HG02610 (cell line): ENCODE measurements around the gene TARS1.

Experiments used
- ATAC-seq: cut with Tn5 transposase; IDR thresholded peaks from one replicate; pipeline ENCODE4 v1.9.1; 2021; ENCODE audit warnings: mild to moderate bottlenecking, moderate library complexity; ENCODE audit not compliant: unreplicated experiment

Gene TARS1

DNA sequence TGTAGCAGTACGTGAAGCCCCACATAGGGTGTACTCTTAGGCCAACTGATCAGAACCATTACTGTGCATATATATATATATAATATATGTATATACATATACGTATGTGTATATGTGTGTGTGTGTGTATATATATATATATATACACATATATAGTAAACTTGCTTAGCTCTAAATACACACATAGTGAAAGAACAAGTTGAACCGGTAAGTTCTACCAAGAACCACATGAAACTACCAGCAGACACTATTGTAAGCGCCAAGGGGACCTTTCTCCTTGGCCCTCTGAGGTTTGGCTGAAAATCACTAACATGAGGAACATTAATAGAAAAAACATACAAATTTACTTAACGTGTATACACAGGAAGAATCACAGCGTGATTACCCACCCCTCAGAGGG, 1.8 kb upstream of the TARS1 start:
- ATAC-seq, result no peak

GRCh38 chr5:33439905-33440481, 772 bp upstream of the TARS1 start:
- no peak for ATAC-seq

GRCh38 chr5:33441241-33442177, 744 bp downstream of the TARS1 start:
- ATAC-seq, result no peak

- ATAC-seq, result no peak
These were observed 3.8 kb downstream of the TARS1 start for GRCh38 chr5:33444542-33444941.

DNA sequence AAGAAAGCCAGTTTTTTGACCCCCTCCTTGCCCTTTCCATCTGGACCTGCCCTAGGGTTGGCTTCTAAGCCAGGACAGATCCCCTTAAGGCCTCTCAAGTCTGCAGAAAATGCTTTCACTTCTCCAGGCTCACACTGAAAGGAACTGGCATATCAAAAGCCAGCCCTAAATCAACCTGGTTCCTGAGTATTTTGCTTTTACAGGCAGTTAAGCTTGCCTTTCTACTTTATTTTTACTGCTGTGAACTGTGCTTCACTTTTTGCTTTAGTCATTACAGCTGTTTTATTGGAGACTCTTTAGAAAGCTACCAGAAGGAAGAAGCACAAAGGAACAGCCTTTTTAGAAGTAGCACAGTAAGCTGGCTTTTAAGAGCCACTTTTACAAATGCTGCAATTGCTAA, 5.0 kb downstream of the TARS1 start:
- no peak for ATAC-seq

GRCh38 chr5:33448118-33448517, 7.4 kb downstream of the TARS1 start:
- no peak for ATAC-seq

DNA sequence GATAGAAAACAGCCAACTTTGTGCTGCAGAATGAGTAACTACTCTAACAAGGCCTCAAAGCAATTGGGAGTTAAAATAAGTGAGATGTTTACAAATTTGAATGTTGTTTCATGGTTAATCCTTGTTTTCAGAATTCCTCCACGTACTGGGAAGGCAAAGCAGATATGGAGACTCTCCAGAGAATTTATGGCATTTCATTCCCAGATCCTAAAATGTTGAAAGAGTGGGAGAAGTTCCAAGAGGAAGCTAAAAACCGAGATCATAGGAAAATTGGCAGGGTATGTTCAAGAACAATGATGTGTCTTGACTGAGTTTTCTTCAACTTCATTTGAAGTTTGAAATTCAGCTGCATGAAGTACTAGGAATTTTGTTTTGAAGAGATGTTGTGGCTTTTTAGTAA, 16.4 kb downstream of the TARS1 start:
- no peak for ATAC-seq

GRCh38 chr5:33457817-33458216, 17.1 kb downstream of the TARS1 start:
- no peak for ATAC-seq

DNA sequence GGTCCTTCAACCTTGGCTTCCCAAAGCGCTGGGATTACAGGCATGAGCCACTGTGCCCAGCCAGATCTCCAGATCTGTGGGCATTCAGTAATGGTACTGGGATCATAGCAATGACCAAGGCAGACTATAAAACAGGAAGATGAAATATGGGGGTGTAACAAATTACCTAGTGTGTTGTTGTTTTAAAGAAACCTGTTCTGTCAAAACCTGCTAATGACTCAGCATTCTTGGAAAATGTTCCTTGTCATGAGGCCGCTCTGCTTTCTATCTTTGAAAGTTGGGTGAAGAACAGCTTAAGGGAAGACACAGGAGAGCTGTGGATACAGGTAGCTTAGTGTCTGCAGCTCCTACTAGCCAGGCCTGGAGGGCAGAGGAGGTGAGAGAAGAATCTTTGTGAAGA, 19.4 kb downstream of the TARS1 start:
- ATAC-seq, result no peak

GRCh38 chr5:33462456-33462855, 21.7 kb downstream of the TARS1 start:
- no peak for ATAC-seq

- ATAC-seq, result no peak
These were observed 24.4 kb downstream of the TARS1 start for GRCh38 chr5:33465120-33465519.

DNA sequence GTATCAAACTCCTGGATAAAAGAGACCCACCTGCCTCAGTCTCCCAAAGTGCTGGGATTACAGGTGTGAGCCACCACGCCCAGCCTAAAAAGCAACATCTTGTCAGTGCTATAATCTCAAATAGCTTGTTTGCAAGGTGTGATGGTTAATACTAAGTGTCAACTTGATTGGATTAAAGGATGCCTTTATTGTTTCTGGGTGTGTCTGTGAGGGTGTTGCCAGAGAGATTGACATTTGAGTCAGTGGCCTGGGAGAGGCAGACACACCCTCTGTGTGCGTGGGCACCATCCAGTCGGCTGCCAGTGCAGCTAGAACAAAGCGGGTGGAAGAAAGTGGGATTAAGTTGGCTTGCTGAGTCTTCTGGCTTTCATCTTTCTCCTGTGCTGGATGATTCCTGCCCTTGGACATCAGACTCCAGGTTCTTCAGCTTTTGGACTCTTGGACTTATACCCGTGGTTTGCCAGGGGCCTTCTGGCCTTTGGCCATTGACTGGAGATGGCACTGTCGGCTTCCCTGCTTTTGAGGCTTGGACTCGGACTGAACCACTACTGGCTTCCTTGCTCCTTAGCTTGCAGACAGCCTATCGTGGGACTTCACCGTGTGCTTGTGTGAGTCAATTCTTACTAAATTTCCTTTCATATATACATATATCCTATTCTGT, 28.1 kb downstream of the TARS1 start:
- no peak for ATAC-seq

GRCh38 chr5:33470544-33470943, 29.8 kb downstream of the TARS1 start:
- no peak for ATAC-seq

DNA sequence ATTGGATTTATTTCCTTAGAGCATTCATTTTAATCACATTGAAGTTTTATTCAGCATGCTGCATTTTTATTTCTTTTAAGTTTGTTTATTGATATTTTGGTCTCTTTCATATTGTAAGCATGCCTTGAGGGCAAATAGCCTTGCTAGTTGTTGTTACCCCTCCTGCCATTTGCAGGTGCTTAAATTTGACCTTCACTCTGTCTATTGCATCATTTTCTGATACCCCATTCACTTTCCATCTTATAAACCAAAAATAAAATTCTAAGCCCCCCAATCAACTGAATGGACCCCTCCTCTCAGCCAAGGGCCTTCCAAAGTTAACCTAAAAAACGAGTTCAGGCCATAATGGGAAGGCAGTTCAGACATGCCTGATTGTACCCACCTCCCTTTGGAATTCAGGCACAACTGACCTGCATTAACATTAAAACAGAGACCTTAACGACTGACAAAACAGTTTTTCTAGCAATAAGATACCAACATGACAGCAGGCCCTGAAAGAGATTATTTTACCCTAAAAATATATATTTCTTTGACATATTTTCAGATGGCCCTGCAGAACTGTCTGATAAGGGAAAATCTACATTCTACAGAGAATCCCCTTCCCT, 32.1 kb downstream of the TARS1 start:
- ATAC-seq, result no peak

DNA sequence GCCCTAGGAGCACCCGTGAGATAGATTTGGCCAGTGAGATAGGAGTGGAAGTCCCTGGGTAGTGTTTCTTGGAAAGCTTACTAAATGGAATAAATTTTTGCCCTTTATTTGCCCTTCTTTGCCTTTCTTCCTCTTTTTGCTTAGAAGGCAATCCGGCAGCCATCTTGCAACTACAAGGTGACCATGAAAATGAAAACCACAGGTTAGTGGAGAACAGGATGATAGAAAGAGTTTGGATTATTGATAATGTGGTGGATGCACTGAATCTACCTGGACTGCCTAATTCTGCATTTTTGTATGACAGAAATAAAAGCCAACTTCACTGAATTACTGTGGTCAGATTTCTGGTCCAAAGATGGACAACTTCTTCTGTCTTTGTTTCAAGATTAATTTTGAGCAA, 33.2 kb downstream of the TARS1 start:
- no peak for ATAC-seq

GRCh38 chr5:33474931-33475499, 34.2 kb downstream of the TARS1 start:
- ATAC-seq, result no peak

GRCh38 chr5:33475706-33476105, 34.9 kb downstream of the TARS1 start:
- no peak for ATAC-seq

DNA sequence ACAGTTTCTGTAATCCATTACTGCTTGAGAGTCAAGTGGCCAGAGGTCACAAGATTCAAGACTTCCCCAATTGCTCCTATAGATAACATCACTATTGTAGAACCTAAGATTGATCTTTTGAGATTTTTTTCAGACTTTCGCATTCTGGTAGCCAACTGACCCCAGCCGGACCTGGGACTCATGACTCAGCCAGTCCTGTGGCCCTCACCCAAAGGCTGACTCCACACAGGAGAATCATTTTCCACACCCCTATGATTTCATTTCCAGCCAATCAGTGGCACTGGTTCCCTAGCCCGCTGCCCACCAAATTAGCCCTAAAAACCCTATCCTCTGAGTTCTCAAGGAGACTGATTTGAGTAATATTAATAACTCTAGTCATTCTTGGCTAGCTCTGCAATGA, 36.2 kb downstream of the TARS1 start:
- no peak for ATAC-seq

DNA sequence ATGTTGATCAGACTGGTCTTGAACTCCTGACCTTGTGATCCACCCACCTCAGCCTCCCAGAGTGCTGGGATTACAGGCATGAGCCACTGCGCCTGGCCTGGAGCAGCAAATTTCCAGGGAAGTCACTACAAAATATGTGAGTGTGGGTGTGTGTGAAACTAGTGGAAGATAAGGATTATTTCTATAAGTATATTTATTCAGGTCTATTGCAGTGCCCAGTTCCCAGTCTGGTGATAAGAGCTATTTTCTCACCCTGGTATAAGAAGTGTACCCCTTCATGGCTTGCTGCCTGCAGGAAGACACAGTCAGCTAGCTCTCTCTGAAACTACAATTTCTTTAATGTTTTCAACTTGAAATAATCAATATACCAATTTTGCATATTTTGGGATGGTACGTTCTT, 37.1 kb downstream of the TARS1 start:
- ATAC-seq, result no peak

DNA sequence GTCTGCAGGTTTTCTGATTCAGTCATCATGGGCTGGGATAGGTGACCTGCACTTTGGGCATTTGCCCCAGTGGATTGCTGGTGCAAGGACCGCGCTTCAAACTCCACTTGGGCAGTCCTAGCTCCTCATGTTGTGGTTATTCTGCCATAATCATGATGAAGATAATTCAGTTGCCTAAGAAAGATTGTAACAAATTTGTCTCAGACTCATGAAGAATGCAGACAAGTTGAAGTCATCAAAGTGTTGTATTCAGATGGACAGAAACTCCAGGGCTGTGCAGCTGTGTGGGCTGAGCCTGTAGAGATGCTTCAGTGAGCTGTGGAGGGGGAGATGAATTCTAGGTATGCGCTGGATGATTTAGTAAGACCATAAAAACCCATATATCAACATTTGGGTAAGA, 38.5 kb downstream of the TARS1 start:
- no peak for ATAC-seq

DNA sequence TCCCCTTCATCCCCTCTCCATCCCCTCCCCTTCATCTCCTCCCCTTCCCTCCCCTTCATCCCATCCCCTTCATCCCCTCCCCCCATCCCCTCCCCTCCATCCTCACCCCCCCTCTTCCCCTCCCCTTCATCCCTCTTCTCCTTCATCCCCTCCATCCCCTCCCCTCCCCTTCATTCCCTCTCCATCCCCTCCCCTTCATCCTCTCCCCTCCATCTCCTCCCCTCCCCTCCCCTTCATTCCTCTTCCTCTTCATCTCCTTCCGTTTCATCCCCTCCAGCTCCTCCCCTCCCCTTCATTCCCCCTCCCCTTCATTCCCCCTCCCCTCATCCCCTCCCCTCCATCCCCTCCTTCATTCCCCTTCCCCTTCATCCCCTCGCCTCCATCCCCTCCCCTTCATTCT, 40.1 kb downstream of the TARS1 start:
- no peak for ATAC-seq
